ENCODE results near the gene MRPL27. TPM values are rescaled to one million over a fixed set of nuclear protein-coding genes. Genes with fewer than 3 reads are reported as not detected.

MRPL27 gene
- total RNA-seq, 2 donors from 2014 or later = 70.9 to 76.7 TPM

- Mint-ChIP-seq H3K9me3 (peaks cover 12% of the 10 kb centered on the region), H3K4me1 (peaks cover 14% of the 10 kb centered on the region), H3K27ac (peak overlapping the region; percentile 14), H3K36me3 (ENCODE audit: low read depth) (peaks cover 27% of the 10 kb centered on the region), H3K4me3 (peak overlapping the region; percentile 79), H3K27me3 (ENCODE audit: insufficient read depth) (no peaks in the 10 kb centered on the region)
- Histone ChIP-seq H3K9ac (ENCODE audit: extremely low read depth, low read length, poor library complexity, severe bottlenecking) (no peak overlapping the region), H3K4me1 (ENCODE audit: control insufficient read depth, insufficient read depth, low read length) (no peaks in the 10 kb centered on the region), H3K9me3 (ENCODE audit: control insufficient read depth, low read length) (no peaks in the 10 kb centered on the region), H3K27me3 (ENCODE audit: control insufficient read depth, insufficient read depth, low read length, poor library complexity, severe bottlenecking) (no peaks in the 10 kb centered on the region), H3K27ac (ENCODE audit: low read depth, low read length) (no peak overlapping the region), H3K36me3 (ENCODE audit: control insufficient read depth, insufficient read depth, low read length) (peaks cover 26% of the 10 kb centered on the region), H3K4me3 (ENCODE audit: low read length) (peak overlapping the region; percentile 87)
- TF ChIP-seq CTCF (conservative IDR thresholded peaks at IDR 0.05) = no peak
- 75 to 82% methylated on average over 6 to 9 of the region's 9 CpGs for WGBS, 2 experiments (ENCODE audit: insufficient coverage in 1 of 2, insufficient read length in 1 of 2)
- DNase-seq = peak; percentile 65
These were observed 24.9 kb upstream of the MRPL27 start for GRCh38 chr17:50397919-50398285.

GRCh38 chr17:50397111-50397918 lies 24.3 kb upstream of the MRPL27 start, which contains the start of gene LRRC59:
LRRC59 (minus strand) TSS chr17:50397523; CDS start chr17:50397317, 206 bp downstream.
- H3K27ac Mint-ChIP-seq = peak within 1 kb of the TSS; percentile 73
- H3K27ac ChIP-seq (ENCODE audit: low read depth, low read length) = no peak within 1 kb of the TSS

More at GRCh38 chr17:50397111-50397918, 24.3 kb upstream of the MRPL27 start, which contains the start of gene LRRC59:
- Mint-ChIP-seq H3K4me1 (peaks cover 11% of the 10 kb centered on the region), H3K9me3 (peaks cover 12% of the 10 kb centered on the region), H3K36me3 (ENCODE audit: low read depth) (peaks cover 33% of the 10 kb centered on the region), H3K27me3 (ENCODE audit: insufficient read depth) (no peaks in the 10 kb centered on the region), H3K4me3 (peak within 1 kb of the TSS; percentile 79)
- Histone ChIP-seq H3K36me3 (ENCODE audit: control insufficient read depth, insufficient read depth, low read length) (peaks cover 32% of the 10 kb centered on the region), H3K4me1 (ENCODE audit: control insufficient read depth, insufficient read depth, low read length) (no peaks in the 10 kb centered on the region), H3K27me3 (ENCODE audit: control insufficient read depth, insufficient read depth, low read length, poor library complexity, severe bottlenecking) (no peaks in the 10 kb centered on the region), H3K4me3 (ENCODE audit: low read length) (peak within 1 kb of the TSS; percentile 87), H3K9ac (ENCODE audit: extremely low read depth, low read length, poor library complexity, severe bottlenecking) (peak within 1 kb of the TSS; percentile 93), H3K9me3 (ENCODE audit: control insufficient read depth, low read length) (no peaks in the 10 kb centered on the region)
- peak; percentile 98 for DNase-seq
- 1 to 2% methylated on average over 40 to 70 of the region's 70 CpGs for WGBS, 2 experiments (ENCODE audit: insufficient coverage in 1 of 2, insufficient read length in 1 of 2)
- peak; percentile 99 for TF ChIP-seq CTCF (conservative IDR thresholded peaks at IDR 0.05)

All from endodermal cell (in vitro differentiated cells).